Measurements from ENCODE around the gene MBD5. TPM values are rescaled to one million over a fixed set of nuclear protein-coding genes. Genes with fewer than 3 reads are reported as not detected.

The MBD5 gene
- total RNA-seq, 4 donors from 2014 or later: 22.9 to 44.2 (median 40.2) TPM

DNA sequence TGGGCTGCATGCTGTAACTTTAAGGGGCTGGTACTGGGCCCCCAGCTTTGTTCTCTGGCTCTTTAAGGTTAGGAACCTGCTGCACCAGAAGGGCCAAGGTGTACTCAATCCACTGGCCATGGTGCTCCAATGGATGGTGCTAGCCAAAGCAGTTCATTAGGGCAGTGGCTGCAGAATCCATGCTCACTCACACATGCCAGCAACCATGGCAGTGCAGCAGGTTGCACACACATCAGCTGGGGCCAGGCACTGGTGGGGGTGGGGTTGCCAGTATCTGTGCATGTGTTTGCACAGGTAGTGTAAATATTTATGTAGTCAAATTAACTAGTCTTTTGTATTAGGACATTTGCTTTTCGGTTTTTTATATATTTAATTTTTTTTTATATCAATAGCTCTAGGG lies 395.4 kb downstream of the MBD5 start:
- TF ChIP-seq POLR2A (IDR thresholded peaks at IDR 0.05): no peak
- TF ChIP-seq, protein P1, sequence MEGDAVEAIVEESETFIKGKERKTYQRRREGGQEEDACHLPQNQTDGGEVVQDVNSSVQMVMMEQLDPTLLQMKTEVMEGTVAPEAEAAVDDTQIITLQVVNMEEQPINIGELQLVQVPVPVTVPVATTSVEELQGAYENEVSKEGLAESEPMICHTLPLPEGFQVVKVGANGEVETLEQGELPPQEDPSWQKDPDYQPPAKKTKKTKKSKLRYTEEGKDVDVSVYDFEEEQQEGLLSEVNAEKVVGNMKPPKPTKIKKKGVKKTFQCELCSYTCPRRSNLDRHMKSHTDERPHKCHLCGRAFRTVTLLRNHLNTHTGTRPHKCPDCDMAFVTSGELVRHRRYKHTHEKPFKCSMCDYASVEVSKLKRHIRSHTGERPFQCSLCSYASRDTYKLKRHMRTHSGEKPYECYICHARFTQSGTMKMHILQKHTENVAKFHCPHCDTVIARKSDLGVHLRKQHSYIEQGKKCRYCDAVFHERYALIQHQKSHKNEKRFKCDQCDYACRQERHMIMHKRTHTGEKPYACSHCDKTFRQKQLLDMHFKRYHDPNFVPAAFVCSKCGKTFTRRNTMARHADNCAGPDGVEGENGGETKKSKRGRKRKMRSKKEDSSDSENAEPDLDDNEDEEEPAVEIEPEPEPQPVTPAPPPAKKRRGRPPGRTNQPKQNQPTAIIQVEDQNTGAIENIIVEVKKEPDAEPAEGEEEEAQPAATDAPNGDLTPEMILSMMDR (IDR thresholded peaks at IDR 0.05): no peak
- DNase-seq: no peak
- no peaks in the 10 kb centered on the region for H3K36me3 ChIP-seq
- no peaks in the 10 kb centered on the region for H3K27me3 ChIP-seq
- no peaks in the 10 kb centered on the region for H3K4me1 ChIP-seq
- H3K4me3 ChIP-seq: no peak overlapping the region
- peaks cover 0 to 6% (median 0%) of the 10 kb centered on the region in 4 donors for H3K9me3 ChIP-seq
- no peak overlapping the region for H3K27ac ChIP-seq

DNA sequence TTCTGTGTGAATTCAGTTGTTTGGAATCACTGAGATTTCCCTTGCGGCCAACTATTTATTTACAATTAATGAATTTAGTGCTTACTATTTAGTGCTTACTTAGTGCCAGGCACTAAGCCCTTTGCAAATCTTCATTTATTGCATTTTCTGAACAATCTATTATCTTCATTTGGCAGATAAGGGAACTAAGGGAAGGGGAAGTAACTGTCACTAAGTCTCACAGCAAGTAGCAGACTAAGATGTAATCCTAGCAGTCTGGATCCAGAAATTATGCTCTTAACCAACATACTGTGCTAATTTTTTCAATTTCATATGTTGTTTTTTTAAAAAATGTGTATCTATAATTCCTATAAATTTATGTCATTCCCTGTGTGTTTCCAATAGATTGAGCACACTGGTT lies 409.2 kb downstream of the MBD5 start:
- peaks cover 0 to 2% (median 0%) of the 10 kb centered on the region in 4 donors for H3K9me3 ChIP-seq

DNA sequence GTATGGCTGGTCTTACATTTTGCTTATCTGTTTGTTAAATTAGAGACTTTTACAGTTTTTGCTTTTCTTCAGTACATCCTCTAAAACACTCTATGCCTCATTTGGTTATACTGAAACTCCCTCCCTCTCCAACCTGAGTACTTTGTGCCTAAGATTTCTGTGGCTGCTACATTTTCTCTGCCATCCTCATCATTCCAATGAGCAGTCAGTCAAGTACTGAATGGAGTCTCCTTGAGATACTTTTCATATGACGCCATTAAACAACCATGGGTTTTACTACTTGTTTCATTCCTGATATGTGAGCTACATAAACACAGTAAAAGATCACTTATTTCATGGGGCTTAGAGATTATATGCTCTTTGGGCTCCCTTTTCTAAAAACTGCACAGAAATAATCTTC lies 427.0 kb downstream of the MBD5 start:
- TF ChIP-seq, protein P1 (IDR thresholded peaks at IDR 0.05): no peak
- TF ChIP-seq POLR2A (IDR thresholded peaks at IDR 0.05): no peak
- DNase-seq: no peak
- Histone ChIP-seq H3K36me3 (no peaks in the 10 kb centered on the region), H3K27me3 (no peaks in the 10 kb centered on the region), H3K4me3 (no peak overlapping the region), H3K27ac (no peak overlapping the region), H3K9me3 (no peaks in the 10 kb centered on the region), H3K4me1 (no peaks in the 10 kb centered on the region)

More for the DNA sequence above, 409.2 kb downstream of the MBD5 start:
- no peak for TF ChIP-seq POLR2A (IDR thresholded peaks at IDR 0.05)
- TF ChIP-seq, protein P1 (IDR thresholded peaks at IDR 0.05): no peak
- Histone ChIP-seq H3K4me1 (no peaks in the 10 kb centered on the region), H3K36me3 (no peaks in the 10 kb centered on the region), H3K27me3 (no peaks in the 10 kb centered on the region), H3K4me3 (no peak overlapping the region), H3K27ac (no peak overlapping the region)
- DNase-seq: no peak

DNA sequence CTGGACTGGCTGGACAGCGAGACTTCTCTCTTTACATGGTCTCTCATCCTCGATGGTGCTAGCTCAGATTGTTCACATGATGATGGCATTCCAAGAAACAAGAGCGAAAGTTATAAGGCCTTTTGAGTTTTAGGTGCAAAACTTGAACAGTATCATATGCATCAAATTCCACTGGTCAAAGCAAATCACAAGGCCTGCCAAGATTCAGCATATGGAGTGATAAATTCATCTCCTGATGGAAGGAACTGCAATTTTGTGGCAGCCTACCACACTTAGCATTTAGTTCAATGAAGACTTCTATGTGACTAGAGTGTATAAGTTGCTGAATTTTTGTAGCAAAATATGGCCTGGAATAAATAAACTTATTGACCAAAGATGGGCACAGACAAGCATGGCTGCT lies 429.6 kb downstream of the MBD5 start:
- TF ChIP-seq POLR2A (IDR thresholded peaks at IDR 0.05): no peak
- TF ChIP-seq, protein P1 (IDR thresholded peaks at IDR 0.05): no peak

DNA sequence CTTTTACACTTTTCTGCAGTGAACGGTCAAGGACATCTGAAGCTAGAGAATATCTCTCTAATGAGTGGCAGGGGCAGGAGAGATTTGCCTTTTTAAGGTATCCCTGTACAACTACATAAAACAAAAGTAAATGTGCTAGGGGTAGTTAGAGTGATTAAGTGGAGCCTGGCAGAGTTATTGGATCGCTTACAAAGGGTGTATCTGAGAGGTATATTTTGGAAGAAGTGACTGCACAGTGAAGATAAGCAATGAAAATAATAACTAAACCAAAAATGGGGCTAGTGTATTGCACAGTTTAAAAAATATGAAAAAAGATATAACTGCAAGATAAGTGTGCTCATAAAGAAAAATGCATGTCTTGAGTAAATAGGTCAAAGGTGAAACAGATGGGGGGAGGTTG lies 430.2 kb downstream of the MBD5 start:
- no peaks in the 10 kb centered on the region for H3K27me3 ChIP-seq
- no peaks in the 10 kb centered on the region for H3K36me3 ChIP-seq
- no peaks in the 10 kb centered on the region for H3K4me1 ChIP-seq
- no peaks in the 10 kb centered on the region for H3K9me3 ChIP-seq
- no peak overlapping the region for H3K4me3 ChIP-seq
- TF ChIP-seq, protein P1 (IDR thresholded peaks at IDR 0.05): no peak
- no peak for TF ChIP-seq POLR2A (IDR thresholded peaks at IDR 0.05)
- H3K27ac ChIP-seq: no peak overlapping the region
- no peak for DNase-seq

More for the DNA sequence above, 429.6 kb downstream of the MBD5 start:
- H3K9me3 ChIP-seq: no peaks in the 10 kb centered on the region
- no peak overlapping the region for H3K4me3 ChIP-seq
- H3K27ac ChIP-seq: no peak overlapping the region
- DNase-seq: no peak
- no peaks in the 10 kb centered on the region for H3K36me3 ChIP-seq
- H3K27me3 ChIP-seq: no peaks in the 10 kb centered on the region
- H3K4me1 ChIP-seq: no peaks in the 10 kb centered on the region

DNA sequence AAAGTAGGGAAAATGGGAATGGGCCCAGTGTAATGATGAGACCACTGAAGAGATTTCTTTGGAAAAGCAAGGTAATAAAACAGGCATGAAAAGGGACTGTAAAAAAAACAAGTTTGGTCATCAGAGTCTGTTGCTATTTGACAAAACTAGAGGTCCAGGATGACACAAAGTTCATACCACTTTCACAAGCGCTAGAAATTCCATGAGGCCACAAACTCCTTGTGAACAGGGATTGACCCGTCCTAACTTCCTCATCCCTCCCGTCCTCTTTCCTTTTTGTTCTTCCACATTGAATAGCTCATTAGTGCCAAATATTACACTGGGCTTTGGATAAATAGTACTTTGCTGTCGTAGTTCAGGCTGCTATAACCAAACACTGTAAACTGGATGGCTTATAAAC lies 434.9 kb downstream of the MBD5 start:
- TF ChIP-seq, protein P1 (IDR thresholded peaks at IDR 0.05): no peak
- TF ChIP-seq POLR2A (IDR thresholded peaks at IDR 0.05): no peak
- DNase-seq: no peak

More for the DNA sequence above, 434.9 kb downstream of the MBD5 start:
- no peaks in the 10 kb centered on the region for H3K27me3 ChIP-seq
- no peaks in the 10 kb centered on the region for H3K4me1 ChIP-seq
- H3K9me3 ChIP-seq: no peaks in the 10 kb centered on the region
- H3K27ac ChIP-seq: no peak overlapping the region
- H3K4me3 ChIP-seq: no peak overlapping the region
- no peaks in the 10 kb centered on the region for H3K36me3 ChIP-seq

Data from Peyer's patch (tissue), 4 donors.